PFSK-1 (cell line): ENCODE data around the gene NFS1.

Experiments
- FOXP2 ChIP-seq: optimal IDR thresholded peaks from 2 replicates; pipeline ENCODE3; 2011; ENCODE audit warnings: borderline replicate concordance, control low read depth, inconsistent platforms; ENCODE audit not compliant: insufficient read depth; ENCODE audit errors: extremely low read length, extremely low read depth
- POLR2AphosphoS5 ChIP-seq: IDR thresholded peaks from 2 replicates; pipeline ENCODE4 v1.6.1; 2012; ENCODE audit warnings: low read depth, mild to moderate bottlenecking, control low read depth, low read length, moderate library complexity
- REST ChIP-seq, 2 experiments: IDR thresholded peaks; 2 replicates each; pipeline versions ENCODE4 v1.6.1 to v1.8.0; 2011 to 2012; ENCODE audit warnings: low read depth in 2 of 2, low read length in 2 of 2, control low read depth in 1 of 2, inconsistent platforms in 1 of 2, mild to moderate bottlenecking in 1 of 2, moderate library complexity in 1 of 2; ENCODE audit not compliant: insufficient read depth in 1 of 2
- SIN3A ChIP-seq: IDR thresholded peaks from 2 replicates; pipeline ENCODE4 v1.6.1; 2012; ENCODE audit warnings: mild to moderate bottlenecking, low read length, moderate library complexity, borderline replicate concordance; ENCODE audit not compliant: insufficient read depth

GRCh38 chr20:35635652-35636051 is 63.5 kb downstream of the NFS1 start:
- TF ChIP-seq FOXP2 (no peak), REST (IDR thresholded peaks at IDR 0.05; ENCODE audit: insufficient read depth in 1 of 2, low read depth in 2 of 2, low read length in 2 of 2) (no peak), SIN3A (no peak), POLR2AphosphoS5 (no peak)
